Measurements from ENCODE around the gene HIPK4.

The HIPK4 gene

GRCh38 chr19:40363069-40363468, 26.9 kb downstream of the HIPK4 start:
- DNase-seq = no peak

- no peak for DNase-seq
These were observed 27.8 kb downstream of the HIPK4 start for GRCh38 chr19:40362160-40362559.

- no peak for DNase-seq
These were observed 29.2 kb downstream of the HIPK4 start for GRCh38 chr19:40360708-40361241.

- DNase-seq = no peak
These were observed 29.8 kb downstream of the HIPK4 start for GRCh38 chr19:40360020-40360707.

- no peak for DNase-seq
These were observed 31.2 kb downstream of the HIPK4 start for GRCh38 chr19:40358773-40359172.

GRCh38 chr19:40357640-40358039, 32.3 kb downstream of the HIPK4 start:
- no peak for DNase-seq

GRCh38 chr19:40356681-40357595, 33.0 kb downstream of the HIPK4 start:
- no peak for DNase-seq

- DNase-seq = no peak
These were observed 33.9 kb downstream of the HIPK4 start for GRCh38 chr19:40355975-40356680.

- peak in 1 of 2 experiments; percentile 51 for DNase-seq
These were observed 40.9 kb downstream of the HIPK4 start for GRCh38 chr19:40348961-40349507.

GRCh38 chr19:40348125-40348913, 41.7 kb downstream of the HIPK4 start, which contains the start of the genes C19orf47 and PLD3:
TSS of gene C19orf47 (minus strand) at chr19:40348397. CDS start at chr19:40341857, 6,540 bp downstream.
TSS of gene PLD3 (plus strand) at chr19:40348695. CDS start at chr19:40366484, 17,789 bp downstream.
- DNase-seq = peak; percentile 91 to 95

GRCh38 chr19:40344422-40344821, 45.6 kb downstream of the HIPK4 start:
- DNase-seq = no peak

GRCh38 chr19:40342644-40343311, 47.2 kb downstream of the HIPK4 start:
- no peak for DNase-seq

- DNase-seq = no peak
These were observed 48.1 kb downstream of the HIPK4 start for GRCh38 chr19:40341601-40342482.

- no peak for DNase-seq
These were observed 50.8 kb downstream of the HIPK4 start for GRCh38 chr19:40339018-40339728.

GRCh38 chr19:40337594-40337993, 52.4 kb downstream of the HIPK4 start:
- DNase-seq = no peak

- DNase-seq = no peak
These were observed 52.9 kb downstream of the HIPK4 start for GRCh38 chr19:40337107-40337506.

GRCh38 chr19:40336601-40336900, 53.4 kb downstream of the HIPK4 start:
- DNase-seq = no peak

- DNase-seq = no peak
These were observed 54.0 kb downstream of the HIPK4 start for GRCh38 chr19:40335855-40336600.

GRCh38 chr19:40335101-40335500, 54.9 kb downstream of the HIPK4 start:
- DNase-seq = no peak

Measured in SW 1271 (cell line).